NOMO-1 treated with dmso at 0.1 percent for 144 hours (cell line): Measurements from ENCODE around the gene CNKSR2.

Experiments
- DNase-seq: peaks from one replicate; lab custom pipeline; 2025; ENCODE audit not compliant: unreplicated experiment; lab: John Stamatoyannopoulos, UW

CNKSR2 gene

GRCh38 chrX:21662761-21663160 is 288.5 kb downstream of the CNKSR2 start:
- DNase-seq = no peak

GRCh38 chrX:21666252-21666651 is 292.0 kb downstream of the CNKSR2 start:
- no peak for DNase-seq

- DNase-seq = no peak
These were observed 292.5 kb downstream of the CNKSR2 start for GRCh38 chrX:21666679-21667078.

- no peak for DNase-seq
These were observed 300.4 kb downstream of the CNKSR2 start for GRCh38 chrX:21674430-21675186.

DNA sequence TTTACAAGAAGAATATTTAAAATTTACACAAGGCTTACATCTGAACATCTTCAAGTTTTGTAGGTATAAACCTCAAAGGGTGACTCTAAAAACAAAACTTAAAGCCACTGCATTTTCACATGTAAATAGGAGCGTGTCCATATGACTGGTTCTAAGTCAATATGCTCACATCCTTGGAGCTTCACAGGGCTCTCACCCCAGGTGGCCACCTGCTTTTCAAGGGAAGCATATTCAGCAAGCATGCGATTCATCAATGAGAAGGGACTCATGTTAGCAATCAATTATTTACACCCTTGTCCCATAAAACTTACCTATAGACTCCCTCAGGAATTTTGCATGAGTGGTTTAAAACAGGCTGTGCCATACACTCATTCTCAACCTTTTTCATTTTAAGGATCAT is 301.7 kb downstream of the CNKSR2 start:
- DNase-seq = no peak

DNA sequence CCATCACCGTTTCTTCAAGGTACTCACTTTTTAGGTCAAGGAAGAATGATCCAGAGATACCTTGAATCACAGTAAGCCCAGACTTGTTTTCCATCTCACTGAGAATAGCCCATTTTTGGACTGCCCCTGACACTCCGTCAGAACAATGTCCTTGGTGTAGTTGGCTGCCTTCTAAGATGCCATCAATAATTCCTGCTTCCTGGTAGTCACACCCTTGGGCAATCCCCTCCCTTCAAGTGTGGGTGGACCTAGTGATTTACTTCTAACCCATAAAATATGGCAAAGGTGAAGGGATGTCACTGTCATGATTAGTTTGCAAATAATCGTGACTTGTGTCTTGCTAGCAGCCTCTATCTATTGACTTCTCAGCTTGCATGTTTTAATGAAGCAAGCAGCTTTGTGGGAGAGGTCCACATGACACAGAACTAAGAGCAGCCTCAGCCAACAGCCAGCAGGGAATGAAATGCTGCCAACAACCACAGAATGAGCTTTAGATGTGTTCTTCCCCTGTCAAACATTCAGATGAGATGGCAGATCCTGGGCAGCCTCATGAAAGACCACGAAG is 303.9 kb downstream of the CNKSR2 start:
- no peak for DNase-seq

- no peak for DNase-seq
These were observed 309.7 kb downstream of the CNKSR2 start for GRCh38 chrX:21683941-21684340.

DNA sequence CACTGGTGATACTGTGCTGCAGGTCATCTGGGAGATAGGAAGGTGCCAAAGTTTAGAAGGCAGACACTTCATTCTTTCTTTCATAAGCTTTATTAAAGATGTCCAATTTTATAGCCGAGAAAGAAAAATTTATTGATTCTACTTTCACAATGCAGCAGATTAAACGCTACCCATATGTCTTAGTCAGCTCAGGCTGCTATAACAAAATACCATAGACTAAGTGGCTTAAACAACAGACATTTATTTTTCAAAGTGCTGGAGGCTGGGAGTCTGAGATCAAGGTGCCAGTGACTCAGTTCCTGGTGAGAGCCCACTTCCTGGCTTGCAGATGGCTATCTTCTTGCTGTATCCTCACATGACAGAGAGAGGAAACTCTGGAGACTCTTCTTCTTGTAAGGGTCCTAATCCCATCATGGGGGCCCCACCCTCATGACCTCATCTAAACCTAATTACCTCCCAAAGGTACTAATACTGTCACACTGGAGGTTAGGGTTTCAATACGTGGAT is 317.3 kb downstream of the CNKSR2 start:
- DNase-seq = no peak

DNA sequence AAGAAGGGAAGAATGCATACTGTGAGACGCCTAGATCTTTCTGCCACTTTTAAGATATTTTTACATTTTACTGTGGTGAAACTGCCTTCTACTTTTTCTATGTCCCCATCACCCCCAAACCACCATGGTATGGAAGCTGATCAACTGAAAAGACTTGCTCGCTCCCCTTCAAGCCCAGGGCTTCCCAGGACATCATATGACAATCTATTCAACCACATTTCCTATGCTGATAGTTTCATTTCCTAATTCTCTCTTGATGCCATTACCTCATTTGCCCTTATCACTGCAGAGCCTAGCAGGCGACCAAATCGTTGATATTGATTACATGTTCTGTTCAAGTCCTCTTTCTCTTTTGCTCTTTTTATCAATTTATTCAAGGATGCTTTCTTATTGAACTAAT is 324.1 kb downstream of the CNKSR2 start:
- DNase-seq = peak; percentile 81

- DNase-seq = no peak
These were observed 324.9 kb downstream of the CNKSR2 start for GRCh38 chrX:21699136-21699535.

GRCh38 chrX:21700275-21700674 is 326.1 kb downstream of the CNKSR2 start:
- no peak for DNase-seq

- DNase-seq = no peak
These were observed 326.7 kb downstream of the CNKSR2 start for GRCh38 chrX:21700967-21701366.

- no peak for DNase-seq
These were observed 328.5 kb downstream of the CNKSR2 start for GRCh38 chrX:21702725-21703124.
